DMS 273 (cell line): ENCODE results near the gene GP1BB.

Source experiments
- DNase-seq: peaks from one replicate; lab custom pipeline; 2025; ENCODE audit not compliant: unreplicated experiment; lab: John Stamatoyannopoulos, UW

Gene GP1BB

DNA sequence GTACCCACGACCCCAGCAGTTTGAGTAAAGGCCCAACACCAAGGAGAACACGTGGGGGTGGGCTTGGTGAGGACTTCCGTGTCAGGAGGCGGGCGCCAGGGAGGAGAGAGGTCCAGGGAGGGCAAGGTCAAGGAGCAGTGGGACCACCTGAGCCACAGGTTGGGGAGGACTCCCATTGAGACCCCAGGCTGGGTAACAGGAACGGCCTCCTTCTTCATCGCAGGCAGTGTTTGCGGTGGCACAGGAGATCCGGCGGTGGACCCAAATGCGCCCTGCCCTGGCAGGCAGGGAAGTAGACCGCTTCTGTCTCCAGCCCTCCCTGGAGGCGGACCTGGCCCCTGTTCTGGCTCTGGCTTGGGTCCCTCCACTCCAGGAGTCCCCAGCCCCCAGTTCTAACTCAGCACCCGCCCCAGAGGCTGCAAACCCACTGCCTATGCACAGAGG is 31.4 kb downstream of the GP1BB start:
- no peak for DNase-seq

DNA sequence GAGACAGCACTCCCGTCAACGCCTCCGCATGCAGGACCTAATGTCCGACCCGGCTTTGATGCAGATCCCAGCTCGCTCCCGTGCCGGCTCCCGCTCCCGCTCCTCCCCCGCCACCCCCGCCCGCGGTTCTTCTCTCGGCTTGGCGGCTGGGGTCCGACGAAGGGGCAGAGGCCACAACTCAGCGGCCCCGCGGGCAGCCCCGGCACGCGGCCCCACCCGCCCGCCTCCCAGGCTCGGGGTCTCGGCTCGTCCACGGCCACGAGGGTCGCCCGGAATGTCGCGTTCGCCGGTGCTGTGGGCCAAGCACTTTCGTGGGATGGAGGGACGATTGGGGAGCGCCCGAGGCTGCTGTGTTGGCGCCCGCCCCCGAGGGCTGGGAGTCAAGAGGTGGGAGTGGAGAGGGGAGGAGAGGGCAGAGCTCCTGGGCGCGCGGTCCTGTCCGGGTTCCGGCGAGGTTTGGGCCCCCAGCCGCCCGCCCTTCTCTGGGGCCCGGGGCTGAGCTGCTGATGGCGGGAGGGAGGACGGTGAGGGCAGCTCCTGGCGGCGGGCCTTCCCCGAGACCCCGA is 31.9 kb downstream of the GP1BB start:
- peak; percentile 44 for DNase-seq

DNA sequence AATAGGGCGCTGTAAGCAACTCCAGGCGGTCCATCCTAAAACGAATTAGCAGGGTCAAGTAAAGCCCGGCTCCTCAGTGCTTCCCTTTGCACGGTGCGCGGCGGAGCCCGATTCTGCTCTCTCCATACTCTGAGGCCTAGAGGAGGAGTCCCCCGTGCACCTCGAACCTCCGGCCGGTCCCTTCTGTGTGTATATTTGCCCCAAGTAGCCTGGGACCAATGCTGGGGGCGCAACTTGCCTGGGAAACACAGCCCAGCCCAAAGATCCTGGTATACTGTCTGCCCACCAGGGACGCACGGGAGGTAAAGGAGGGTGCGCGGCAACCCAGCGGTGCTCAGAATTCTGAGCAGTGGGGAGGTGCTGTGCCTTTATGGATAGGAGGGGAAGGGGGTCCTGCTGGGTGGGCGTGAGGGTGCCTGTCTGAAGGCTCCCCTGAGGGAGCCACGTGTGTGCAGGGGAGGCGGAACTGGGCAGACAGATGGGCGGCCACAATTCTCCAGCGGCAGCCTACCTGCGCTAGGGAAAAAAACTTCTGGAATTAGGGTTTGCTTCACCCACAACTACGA is 32.5 kb downstream of the GP1BB start:
- no peak for DNase-seq

DNA sequence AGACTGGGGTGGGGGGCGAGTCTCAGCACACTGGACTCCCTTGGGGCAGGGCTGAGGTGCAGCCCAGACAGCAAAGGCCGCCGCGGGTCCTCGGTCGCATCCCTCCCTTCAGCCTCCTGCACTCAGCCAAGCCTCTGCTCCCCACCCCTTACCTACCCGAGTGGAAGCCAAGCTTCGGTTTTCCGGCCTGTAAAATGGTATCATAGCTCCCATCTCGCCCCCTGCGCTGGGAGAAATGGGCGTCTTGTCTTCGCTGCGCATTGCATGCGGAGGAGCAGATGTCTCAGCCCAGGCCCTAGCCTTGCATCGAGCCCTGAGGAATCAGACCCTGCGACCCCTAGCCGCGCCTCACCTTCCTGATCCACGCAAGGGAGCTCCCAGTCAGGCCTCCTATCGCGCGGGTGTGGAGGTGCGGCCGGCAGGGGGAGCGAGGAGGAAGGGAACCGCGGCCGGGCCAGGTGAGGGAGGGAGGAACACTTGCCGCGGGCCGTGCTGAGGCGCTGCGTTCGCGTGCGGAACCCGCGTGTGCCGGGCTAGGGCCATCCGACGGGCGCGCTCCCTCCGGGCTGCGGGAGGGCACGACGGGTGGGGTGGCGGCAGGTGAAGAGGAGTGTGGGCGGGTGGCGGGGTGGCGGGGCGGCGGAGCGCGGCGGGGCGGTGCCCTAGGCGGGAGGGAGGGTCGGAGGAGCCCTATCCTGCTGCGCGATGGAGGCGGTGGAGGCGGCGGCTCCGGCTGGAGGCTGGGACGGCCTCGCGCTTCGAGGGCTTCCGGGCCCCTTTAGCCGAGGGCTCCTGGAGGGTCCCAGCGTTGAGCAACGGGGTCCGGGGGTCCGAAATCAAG is 33.2 kb downstream of the GP1BB start:
- peak; percentile 65 for DNase-seq

DNA sequence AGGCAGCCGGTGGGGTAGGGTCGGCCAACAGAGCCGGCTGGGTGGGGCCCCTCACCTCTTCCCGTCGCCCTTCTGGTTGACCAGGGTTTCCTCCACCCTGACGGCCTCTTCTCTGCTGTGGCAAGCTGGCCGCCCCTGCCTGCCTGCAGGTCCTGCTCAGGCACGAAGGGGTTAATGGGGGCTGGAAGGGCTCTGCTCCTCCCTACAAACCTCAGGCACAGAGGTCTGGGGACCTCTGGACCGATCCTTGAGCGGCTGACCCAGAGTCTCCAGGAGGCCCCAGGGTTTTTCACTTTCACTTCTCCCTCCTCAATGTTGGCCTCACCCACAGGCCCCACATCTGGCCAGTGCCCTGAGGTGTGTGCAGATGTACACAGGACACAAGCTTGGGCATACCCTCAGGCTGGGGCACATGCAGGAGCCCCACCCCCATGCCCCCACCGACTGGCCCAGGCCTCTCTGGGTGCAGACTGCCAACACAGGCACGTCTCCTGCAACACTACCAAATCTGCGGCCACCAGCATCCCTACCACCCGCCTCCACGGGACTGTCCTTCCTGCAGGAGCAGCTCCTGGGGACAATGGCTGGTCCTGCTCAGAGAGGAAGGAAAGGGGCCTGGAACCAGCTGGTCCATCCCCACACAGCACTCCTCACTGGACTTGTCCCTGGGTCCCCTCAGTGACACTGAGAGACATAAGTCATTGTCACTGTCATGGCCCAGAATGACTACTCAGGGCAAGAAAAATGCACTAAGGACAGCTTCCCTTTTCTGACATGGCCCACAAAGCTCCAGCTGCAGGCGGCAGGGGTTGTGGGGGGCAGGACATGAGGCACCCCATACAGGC is 34.0 kb downstream of the GP1BB start:
- no peak for DNase-seq

DNA sequence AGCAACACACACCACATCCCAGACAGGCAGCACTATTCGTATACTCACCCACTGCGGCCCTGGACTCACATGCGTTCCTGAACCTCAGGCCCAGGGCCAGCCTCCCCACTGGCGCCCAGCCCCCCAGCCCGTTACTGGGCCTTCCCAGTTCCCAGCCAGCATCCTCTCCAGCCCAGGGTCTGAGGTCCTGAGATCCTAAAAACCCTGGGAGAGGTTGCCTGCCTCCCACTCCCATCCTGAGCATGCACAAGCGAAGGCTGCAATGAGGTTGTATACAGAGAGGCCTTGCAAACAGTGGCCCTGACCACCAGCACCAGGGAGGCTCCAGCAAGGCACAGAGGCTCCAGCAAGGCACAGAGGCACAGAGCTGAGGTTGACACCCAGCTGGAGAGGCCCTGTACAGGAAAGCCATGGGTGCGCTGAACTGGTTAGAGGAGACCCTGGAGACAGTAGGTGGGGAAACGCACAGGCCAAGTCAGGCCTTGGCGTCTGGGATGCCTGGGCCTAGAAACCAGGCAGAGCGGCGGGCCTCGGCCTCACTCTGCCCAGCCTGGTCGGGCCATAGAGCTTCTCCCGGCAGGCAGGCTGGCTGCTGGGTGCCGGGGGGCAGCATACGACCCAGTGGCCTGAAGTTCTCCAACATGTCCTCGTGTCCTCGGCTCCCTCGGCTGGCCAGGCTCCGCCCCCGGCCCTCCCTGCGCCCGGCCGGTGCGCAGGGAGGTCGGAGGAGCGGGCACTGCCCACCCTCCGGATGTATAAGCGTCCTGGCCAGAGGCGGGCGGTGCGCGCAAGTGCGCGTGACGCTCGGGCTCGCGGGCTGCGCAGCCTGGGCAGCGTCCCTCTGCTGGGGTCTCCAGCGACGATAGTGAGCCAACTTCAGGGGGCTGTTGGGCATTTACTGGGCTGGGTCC is 34.9 kb downstream of the GP1BB start:
- DNase-seq: no peak

DNA sequence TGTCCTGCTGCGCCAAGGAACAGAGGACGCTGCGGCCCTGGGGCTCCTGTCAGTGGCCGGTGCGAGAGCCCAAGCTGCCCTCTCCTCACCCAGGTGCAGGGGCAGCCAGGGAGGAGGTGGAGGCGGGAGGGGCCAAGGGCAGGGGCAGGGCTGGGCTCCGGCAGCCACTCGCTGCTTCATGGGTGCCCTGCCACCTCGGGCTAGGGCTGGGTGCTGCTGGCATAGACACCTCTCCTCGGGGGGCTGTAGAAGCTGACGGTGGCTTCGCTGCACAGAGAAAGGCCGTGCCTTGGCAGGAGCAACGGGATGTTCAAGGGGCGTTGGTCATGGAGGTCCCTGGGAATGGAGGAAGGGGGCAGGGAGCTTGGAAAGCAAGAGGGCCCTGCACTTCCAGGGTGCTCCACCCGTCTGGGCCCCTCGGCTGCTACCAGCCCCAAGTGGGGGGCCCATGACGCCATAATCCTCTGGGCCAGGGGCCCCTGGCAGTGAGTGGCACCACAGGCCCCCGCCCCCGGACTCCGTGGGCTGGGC is 35.6 kb downstream of the GP1BB start:
- DNase-seq: no peak

DNA sequence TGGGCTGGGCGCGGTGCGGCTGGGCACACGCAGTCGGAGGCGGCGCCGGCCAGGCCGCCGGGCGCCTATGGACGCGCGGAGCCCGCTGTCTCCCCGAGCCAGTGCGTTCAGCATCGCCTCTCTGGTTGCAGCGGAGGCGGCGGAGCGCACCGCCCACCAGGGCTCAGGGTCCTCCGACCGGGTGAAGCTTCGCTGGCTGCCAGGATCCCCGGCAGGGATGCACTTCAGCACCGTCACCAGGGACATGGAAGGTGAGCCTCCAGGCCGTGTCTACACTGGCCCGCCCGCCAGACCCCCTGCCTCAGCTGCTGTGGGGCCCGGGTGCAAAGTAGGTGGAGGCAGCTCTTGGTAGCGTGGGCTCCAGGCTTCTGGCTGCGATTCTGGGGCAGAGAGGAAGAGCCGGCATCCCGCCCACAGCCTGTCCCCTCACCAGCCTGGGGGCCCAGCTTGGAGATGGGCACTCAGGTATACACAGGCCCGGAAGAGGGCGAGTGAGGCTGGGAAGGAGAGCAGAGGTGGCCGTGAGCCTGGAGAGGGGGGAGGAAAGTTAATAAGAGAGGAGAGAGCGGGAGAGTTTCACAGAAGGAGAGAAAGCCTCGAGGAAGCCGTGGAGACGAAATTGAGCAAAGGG is 36.2 kb downstream of the GP1BB start:
- no peak for DNase-seq

DNA sequence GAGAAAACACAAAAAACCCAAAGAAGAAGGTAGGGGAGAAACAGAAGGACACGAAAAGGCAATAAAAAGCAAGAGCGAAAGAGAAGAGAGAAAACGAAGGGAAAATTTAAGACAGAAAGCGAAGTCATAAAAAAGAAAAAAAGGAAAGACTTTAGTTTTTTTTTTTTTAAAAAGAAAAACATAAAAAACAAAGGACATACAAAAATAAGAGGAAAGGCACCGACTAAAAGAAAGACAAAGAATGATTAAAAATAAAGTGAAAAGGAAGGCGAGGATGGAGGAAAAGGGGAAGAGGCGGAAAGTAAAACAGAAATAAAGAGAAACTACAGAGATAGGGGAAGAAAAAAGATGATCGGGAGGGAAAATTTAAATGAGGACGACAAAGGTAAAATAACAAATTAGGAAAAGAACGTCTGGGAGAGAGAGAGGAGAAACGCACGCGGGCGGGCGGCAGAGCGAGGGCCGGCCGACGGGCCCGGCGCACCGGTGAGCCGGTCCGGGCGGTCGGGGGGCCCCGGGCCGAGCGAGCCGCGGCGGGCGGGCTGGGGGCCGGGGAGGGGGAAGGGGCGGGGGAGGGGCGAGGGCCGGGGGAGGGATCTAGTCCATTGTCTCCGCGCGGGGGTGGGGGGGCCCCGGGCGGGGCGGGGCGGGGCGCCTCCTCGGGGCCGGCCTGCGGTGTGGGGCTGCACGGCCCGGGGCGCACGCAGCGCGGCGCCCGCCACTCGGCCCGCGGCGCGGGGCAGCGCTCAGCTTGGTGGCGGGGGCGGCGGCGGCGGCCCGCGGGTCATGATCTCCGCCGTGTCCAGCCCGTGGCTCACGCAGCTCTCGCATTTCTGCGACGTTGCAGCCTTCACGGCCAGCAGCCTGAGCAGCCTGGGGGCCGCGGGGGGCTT is 37.0 kb downstream of the GP1BB start, which contains the start of gene TBX1:
TBX1 (plus strand) TSS at position 721 of the 893 bp plus-strand sequence; CDS start at position 787, 66 bp downstream.
- DNase-seq: peak; percentile 36

DNA sequence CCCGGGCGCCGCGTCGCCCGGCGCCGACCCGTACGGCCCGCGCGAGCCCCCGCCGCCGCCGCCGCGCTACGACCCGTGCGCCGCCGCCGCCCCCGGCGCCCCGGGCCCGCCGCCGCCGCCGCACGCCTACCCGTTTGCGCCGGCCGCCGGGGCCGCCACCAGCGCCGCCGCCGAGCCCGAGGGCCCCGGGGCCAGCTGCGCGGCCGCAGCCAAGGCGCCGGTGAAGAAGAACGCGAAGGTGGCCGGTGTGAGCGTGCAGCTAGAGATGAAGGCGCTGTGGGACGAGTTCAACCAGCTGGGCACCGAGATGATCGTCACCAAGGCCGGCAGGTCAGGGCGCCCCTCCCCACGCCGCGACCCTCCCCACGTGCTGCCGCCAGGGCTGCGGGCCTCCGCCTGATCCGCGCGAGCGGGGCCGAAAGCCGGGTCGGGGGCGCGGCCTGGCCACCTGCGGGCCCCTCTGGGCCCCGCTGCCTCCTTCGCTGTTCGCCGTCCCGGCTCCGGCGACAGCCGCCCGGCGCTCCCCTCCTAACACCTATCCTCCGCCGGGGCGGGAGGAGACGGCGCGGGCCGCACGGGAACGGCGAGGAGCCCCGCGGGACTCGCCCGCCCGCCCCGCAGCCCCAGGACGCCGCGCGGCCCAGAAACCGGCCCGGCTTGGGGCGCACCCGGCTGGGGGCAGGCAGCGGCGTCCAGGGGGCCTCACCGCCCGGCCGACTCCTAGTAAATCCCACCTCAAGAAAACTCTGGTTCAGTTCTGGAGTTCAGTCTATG is 37.8 kb downstream of the GP1BB start:
- DNase-seq: peak; percentile 50

DNA sequence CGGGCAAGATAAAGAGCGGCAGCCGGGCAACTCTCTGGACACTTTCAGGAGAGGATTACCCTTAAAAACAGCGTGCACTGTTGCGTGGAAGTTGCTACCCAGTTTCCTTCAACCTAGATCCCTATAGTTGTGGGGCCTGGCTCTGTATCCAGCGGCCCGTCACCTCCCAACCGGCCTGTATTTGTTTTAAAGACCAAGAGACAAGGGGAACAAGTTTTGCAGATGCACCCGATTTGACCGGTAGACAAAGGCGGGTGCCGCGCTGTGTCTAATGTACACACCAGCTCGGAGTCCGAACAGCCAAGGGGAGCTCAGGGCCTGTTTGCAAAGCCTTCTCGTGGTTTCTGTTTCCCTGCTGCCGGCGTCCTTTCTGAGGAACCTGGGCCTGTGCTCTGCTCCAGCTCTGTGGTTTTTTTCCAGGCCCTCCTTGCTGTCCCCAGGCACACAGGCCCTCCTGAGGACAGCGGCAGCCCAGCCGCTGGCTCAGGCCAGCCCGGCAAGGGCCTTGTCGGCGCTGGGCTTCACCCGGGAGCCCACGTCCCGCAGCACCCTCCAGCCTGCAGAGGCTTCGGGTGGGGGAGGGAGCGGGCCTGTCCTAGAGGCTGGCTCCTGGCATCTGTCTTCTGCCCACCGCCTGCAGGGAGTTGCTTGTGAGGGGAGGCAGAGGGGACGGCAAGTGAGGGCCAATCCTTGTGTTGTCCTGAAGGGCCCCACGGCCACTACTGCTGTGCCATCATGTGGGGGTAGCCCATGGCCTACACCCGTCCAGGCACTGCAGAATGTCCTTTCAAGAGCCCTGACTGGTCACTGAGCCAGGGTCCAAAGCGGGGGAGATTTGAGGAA is 38.6 kb downstream of the GP1BB start:
- peak; percentile 66 for DNase-seq

DNA sequence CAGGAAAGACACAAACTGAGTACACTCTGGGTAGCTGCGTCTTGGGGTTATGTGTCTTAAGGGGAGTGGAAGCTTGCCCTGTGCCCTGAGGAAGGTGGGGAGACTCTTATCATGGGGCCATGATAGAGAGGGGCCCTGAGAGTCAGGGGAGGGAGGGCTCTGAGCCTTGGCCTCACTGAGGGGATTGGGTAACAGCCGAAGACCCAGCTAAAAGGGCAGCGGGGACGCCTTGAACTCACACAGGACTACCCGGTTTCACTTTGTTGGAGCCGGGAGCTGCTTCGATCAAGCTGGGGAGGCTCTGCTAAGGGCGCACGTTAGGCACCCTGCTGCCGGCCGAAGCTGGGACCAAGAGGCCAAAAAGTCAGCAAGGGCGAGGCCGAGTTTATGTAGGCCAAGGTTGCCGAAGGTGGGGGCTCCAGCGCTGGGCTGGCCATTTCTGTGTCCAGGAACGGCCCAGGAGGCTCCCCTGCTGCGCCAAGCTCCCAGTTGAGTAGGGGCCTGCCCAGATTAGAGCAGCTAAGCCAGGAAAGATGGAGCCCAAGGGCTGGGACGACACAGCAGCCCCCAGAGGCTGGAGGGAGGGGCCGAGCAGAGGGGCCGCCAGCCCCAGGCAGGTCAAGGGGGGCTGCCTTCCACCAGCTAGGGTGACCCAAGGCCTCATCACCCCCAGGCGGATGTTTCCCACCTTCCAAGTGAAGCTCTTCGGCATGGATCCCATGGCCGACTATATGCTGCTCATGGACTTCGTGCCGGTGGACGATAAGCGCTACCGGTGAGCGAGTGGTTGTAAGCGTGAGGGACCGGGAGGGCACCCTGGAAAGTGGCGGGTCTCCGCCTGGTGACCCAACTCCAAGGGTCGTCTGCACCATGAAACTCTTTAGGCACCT is 39.5 kb downstream of the GP1BB start:
- no peak for DNase-seq

DNA sequence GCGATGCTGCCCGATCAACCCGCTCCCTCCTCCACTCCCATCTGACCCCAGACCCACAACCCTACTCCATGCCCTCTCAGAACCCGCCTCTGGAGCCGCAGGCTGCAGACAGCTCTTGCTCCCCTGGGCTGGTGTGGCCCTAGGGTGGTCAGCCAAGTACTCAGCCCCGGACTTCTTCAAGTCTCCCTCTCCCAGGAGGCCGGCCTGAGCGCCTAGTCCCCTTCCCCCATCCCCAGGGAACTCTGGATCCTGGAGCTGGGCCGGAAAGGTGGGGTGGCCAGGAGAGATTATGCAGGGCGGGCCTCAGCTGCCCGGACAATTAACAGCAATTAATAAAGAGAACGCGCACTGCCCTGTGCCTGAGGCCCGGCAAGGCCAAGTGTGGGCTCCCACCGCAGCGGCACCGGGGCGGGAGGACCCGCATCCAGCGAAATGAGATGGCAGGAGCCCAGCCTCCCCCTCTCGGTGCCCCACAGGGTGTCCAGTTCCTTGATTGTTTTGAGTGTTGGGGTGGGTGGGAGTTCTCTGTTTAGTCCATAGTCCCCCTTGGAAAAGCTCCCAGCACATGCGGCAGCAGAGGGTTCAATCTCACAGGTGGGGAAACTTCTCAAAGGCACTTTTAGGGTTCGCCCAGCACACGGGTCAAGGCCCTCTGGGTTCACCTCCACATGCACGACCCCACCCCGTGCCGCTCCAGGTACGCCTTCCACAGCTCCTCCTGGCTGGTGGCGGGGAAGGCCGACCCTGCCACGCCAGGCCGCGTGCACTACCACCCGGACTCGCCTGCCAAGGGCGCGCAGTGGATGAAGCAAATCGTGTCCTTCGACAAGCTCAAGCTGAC is 40.3 kb downstream of the GP1BB start:
- DNase-seq: no peak

DNA sequence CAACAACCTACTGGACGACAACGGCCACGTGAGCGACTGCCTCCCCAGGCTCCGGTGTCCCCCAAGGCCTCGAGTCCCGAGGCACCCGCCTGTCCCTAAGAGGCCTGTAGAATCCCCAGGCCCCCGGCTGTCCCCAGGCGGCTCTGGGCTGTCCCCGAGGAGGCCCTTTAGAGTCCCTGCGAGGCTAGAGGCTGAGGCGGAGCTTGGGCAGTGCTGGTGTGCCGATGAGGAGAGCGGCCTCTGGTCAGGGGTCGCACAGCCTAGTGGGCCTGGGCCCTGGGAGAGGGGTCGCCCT is 40.9 kb downstream of the GP1BB start:
- no peak for DNase-seq
